Measurements from ENCODE around the gene TASP1.

GRCh38 chr20:13567663-13568062 is 71.1 kb downstream of the TASP1 start:
- TF ChIP-seq POLR2A (IDR thresholded peaks at IDR 0.05) (no peak), CTCF (IDR thresholded peaks at IDR 0.05) (no peak)

Measured in tibial nerve (tissue), 3 donors.